Sigmoid colon (tissue), 7 donors: ENCODE results near the gene TMEM94. TPM values are rescaled to one million over a fixed set of nuclear protein-coding genes. Genes with fewer than 3 reads are reported as not detected.
A peak's percentile ranks its signal among the peaks of the same experiment; 100 is the strongest.

Experiments
- DNase-seq: peaks from one replicate; pipeline ENCODE4 v3.0.0-alpha.2; 2019
- H3K27ac ChIP-seq, 4 donors: fragments of 200-600 bp; sonication (generic); one replicate each; pipeline ENCODE4 v1.5.1; 2016 to 2019; ENCODE audit warnings: mild to moderate bottlenecking in 1 of 4
- H3K27me3 ChIP-seq, 3 donors: fragments of 200-600 bp; sonication (generic); one replicate each; pipeline ENCODE4 v1.5.1; 2019; ENCODE audit warnings: mild to moderate bottlenecking in 1 of 3
- H3K36me3 ChIP-seq, 4 donors: fragments of 200-600 bp; sonication (generic); one replicate each; pipeline ENCODE4 v1.5.1; 2016 to 2019
- H3K4me1 ChIP-seq, 4 donors: fragments of 200-600 bp; sonication (generic); one replicate each; pipeline ENCODE4 v1.5.1; 2017 to 2019
- H3K4me3 ChIP-seq, 4 donors: fragments of 200-600 bp; sonication (generic); one replicate each; pipeline ENCODE4 v1.5.1; 2017 to 2019; ENCODE audit warnings: mild to moderate bottlenecking in 2 of 4, moderate library complexity in 1 of 4
- H3K9me3 ChIP-seq, 4 donors: fragments of 200-600 bp in 3 of 4; sonication (generic) in 3 of 4; one replicate each; pipeline versions ENCODE4 v1.5.1 to v1.6.1; 2013 to 2019
- CTCF ChIP-seq, 4 experiments: fragments of 450-650 bp in 3 of 4; fragments of 200-600 bp in 1 of 4; IDR thresholded peaks; one replicate each; pipeline ENCODE4 v1.5.1; 2016 to 2019; ENCODE audit warnings: antibody characterized with exemption in 4 of 4, mild to moderate bottlenecking in 3 of 4, moderate library complexity in 2 of 4
- EP300 ChIP-seq, 4 donors: sonication (generic); formaldehyde crosslinking; IDR thresholded peaks; one replicate each; pipeline ENCODE4 v1.6.1; 2017; ENCODE audit warnings: antibody characterized with exemption in 4 of 4
- POLR2A ChIP-seq, 2 donors: fragments of 450-650 bp; IDR thresholded peaks; one replicate each; pipeline ENCODE4 v1.6.1; 2016; ENCODE audit warnings: antibody characterized with exemption in 2 of 2, mild to moderate bottlenecking in 2 of 2, moderate library complexity in 2 of 2
- POLR2AphosphoS5 ChIP-seq, 4 donors: sonication (generic); formaldehyde crosslinking; IDR thresholded peaks; one replicate each; pipeline ENCODE4 v1.6.1; 2017; ENCODE audit warnings: antibody characterized with exemption in 4 of 4
- WGBS, 2 donors: extraction: QIAGEN DNeasy Blood & Tissue Kit; methylation state at CpG; one replicate each; pipeline ENCODE4 v1.1.7; 2013; 5-methylcytosine and 5-hydroxymethylcytosine counted together
- intact Hi-C: fragments of 100-400 bp; cut with DNase I; formaldehyde crosslinking; loops from one replicate; pipeline ENCODE4 v1.15.1; 2023
- polyA plus RNA-seq, 3 donors: library from polyadenylated mRNA; stranded (reverse); fragments of 200-250 nt; gene quantifications; one replicate each; pipeline ENCODE4 v1.2.3, GENCODE V29; 2013
- total RNA-seq, 4 donors: library from RNA; depleted of rRNA; stranded (reverse); fragments of >200 nt; gene quantifications; one replicate each; pipeline ENCODE4 v1.1.0, GENCODE V29; 2016
- donor health status: healthy with polysubstance abuse.
- donor health status: Bipolar disorder and iron deficiency.
- donor health status: healthy.

TMEM94 gene
- total and polyA plus RNA-seq, 7 donors, result 6.2 to 74.8 (median 31.3) TPM

- WGBS, 2 donors, result 82 to 90% methylated on average over 4 of the region's 4 CpGs
- Histone ChIP-seq H3K4me3 (no peak overlapping the region), H3K27ac (no peak overlapping the region), H3K4me1 (peaks cover 0 to 45% (median 36%) of the 10 kb centered on the region in 4 donors), H3K27me3 (no peaks in the 10 kb centered on the region), H3K36me3 (peaks cover 0 to 58% (median 36%) of the 10 kb centered on the region in 4 donors), H3K9me3 (no peaks in the 10 kb centered on the region)
- no peak for TF ChIP-seq POLR2A (IDR thresholded peaks at IDR 0.05)
- no peak for TF ChIP-seq POLR2AphosphoS5 (IDR thresholded peaks at IDR 0.05)
- no peak for TF ChIP-seq EP300 (IDR thresholded peaks at IDR 0.05)
- no peak for TF ChIP-seq CTCF (IDR thresholded peaks at IDR 0.05)
- intact Hi-C loops, result no loop called here
- DNase-seq, result no peak
These were observed 48.6 kb downstream of the TMEM94 start for GRCh38 chr17:75505152-75505409.

GRCh38 chr17:75505640-75506039 is 49.2 kb downstream of the TMEM94 start:
- no peak for TF ChIP-seq CTCF (IDR thresholded peaks at IDR 0.05)
- TF ChIP-seq EP300 (IDR thresholded peaks at IDR 0.05), result no peak
- no peak for TF ChIP-seq POLR2A (IDR thresholded peaks at IDR 0.05)
- TF ChIP-seq POLR2AphosphoS5 (IDR thresholded peaks at IDR 0.05), result no peak
- Histone ChIP-seq H3K27me3 (no peaks in the 10 kb centered on the region), H3K36me3 (peaks cover 0 to 53% (median 35%) of the 10 kb centered on the region in 4 donors), H3K4me1 (peaks cover 0 to 45% (median 41%) of the 10 kb centered on the region in 4 donors), H3K9me3 (no peaks in the 10 kb centered on the region), H3K27ac (no peak overlapping the region), H3K4me3 (no peak overlapping the region)
- WGBS, 2 donors, result 90 to 91% methylated on average over 15 of the region's 15 CpGs
- no peak for DNase-seq
- intact Hi-C loops, result no loop called here

GRCh38 chr17:75506134-75506533 is 49.7 kb downstream of the TMEM94 start:
- Histone ChIP-seq H3K27ac (no peak overlapping the region), H3K9me3 (no peaks in the 10 kb centered on the region), H3K36me3 (peaks cover 0 to 50% (median 34%) of the 10 kb centered on the region in 4 donors), H3K4me3 (no peak overlapping the region), H3K4me1 (peaks cover 0 to 45% (median 42%) of the 10 kb centered on the region in 4 donors), H3K27me3 (no peaks in the 10 kb centered on the region)
- intact Hi-C loops, result no loop called here
- TF ChIP-seq POLR2A (IDR thresholded peaks at IDR 0.05), result no peak
- TF ChIP-seq EP300 (IDR thresholded peaks at IDR 0.05), result no peak
- TF ChIP-seq CTCF (IDR thresholded peaks at IDR 0.05), result no peak
- no peak for TF ChIP-seq POLR2AphosphoS5 (IDR thresholded peaks at IDR 0.05)
- no peak for DNase-seq
- 89 to 90% methylated on average over 21 of the region's 21 CpGs for WGBS, 2 donors

- intact Hi-C loops, result no loop called here
- H3K27ac ChIP-seq, result peak overlapping the region in 1 of 4 donors; percentile 65
- WGBS, 2 donors, result 92 to 94% methylated on average over 20 of the region's 20 CpGs
These were observed 50.5 kb downstream of the TMEM94 start for GRCh38 chr17:75506888-75507287.

More at GRCh38 chr17:75506888-75507287, 50.5 kb downstream of the TMEM94 start:
- H3K4me3 ChIP-seq, result no peak overlapping the region
- DNase-seq, result no peak
- H3K4me1 ChIP-seq, result peaks cover 0 to 45% (median 42%) of the 10 kb centered on the region in 4 donors
- H3K9me3 ChIP-seq, result no peaks in the 10 kb centered on the region
- no peaks in the 10 kb centered on the region for H3K27me3 ChIP-seq
- peaks cover 0 to 51% (median 34%) of the 10 kb centered on the region in 4 donors for H3K36me3 ChIP-seq
- no peak for TF ChIP-seq CTCF (IDR thresholded peaks at IDR 0.05)
- no peak for TF ChIP-seq POLR2AphosphoS5 (IDR thresholded peaks at IDR 0.05)
- no peak for TF ChIP-seq POLR2A (IDR thresholded peaks at IDR 0.05)
- no peak for TF ChIP-seq EP300 (IDR thresholded peaks at IDR 0.05)
